Ovary (tissue), 9 donors: ENCODE results near the gene PADI4. TPM values are rescaled to one million over a fixed set of nuclear protein-coding genes. Genes with fewer than 3 reads are reported as not detected.

ENCODE experiments used
- DNase-seq, 5 donors: peaks; one replicate each; pipeline ENCODE4 v3.0.0-alpha.2; 2019 to 2020
- H3K27ac ChIP-seq, 2 donors: fragments of 200-600 bp; one replicate each; pipeline versions ENCODE4 v1.5.1 to v1.8.0; 2019 to 2022
- H3K27me3 ChIP-seq: fragments of 200-600 bp; one replicate; pipeline ENCODE4 v1.8.0; 2022
- H3K36me3 ChIP-seq: fragments of 200-600 bp; sonication (generic); one replicate; pipeline ENCODE4 v1.5.1; 2019
- H3K4me1 ChIP-seq: one replicate; pipeline ENCODE4 v1.8.1; 2013; ENCODE audit warnings: mild to moderate bottlenecking, moderate library complexity; ENCODE audit not compliant: insufficient read depth
- H3K4me3 ChIP-seq: fragments of 200-600 bp; sonication (generic); one replicate; pipeline ENCODE4 v1.5.1; 2017
- H3K9me3 ChIP-seq, 2 donors: fragments of 200-600 bp in 1 of 2; sonication (generic) in 1 of 2; one replicate each; pipeline versions ENCODE4 v1.5.1 to v1.8.1; 2013 to 2019; ENCODE audit warnings: mild to moderate bottlenecking in 1 of 2, moderate library complexity in 1 of 2
- CTCF ChIP-seq, 3 donors: fragments of 450-650 bp in 2 of 3; fragments of 200-600 bp in 1 of 3; IDR thresholded peaks; one replicate each; pipeline versions ENCODE4 v1.5.1 to v1.8.0; 2016 to 2022; ENCODE audit warnings: antibody characterized with exemption in 3 of 3, mild to moderate bottlenecking in 1 of 3
- EP300 ChIP-seq: sonication (generic); formaldehyde crosslinking; IDR thresholded peaks from one replicate; pipeline ENCODE4 v1.6.1; 2017; ENCODE audit warnings: antibody characterized with exemption
- POLR2A ChIP-seq: fragments of 450-650 bp; IDR thresholded peaks from one replicate; pipeline ENCODE4 v1.6.1; 2017; ENCODE audit warnings: antibody characterized with exemption, mild to moderate bottlenecking, moderate library complexity
- WGBS, 3 donors: extraction: QIAGEN DNeasy Blood & Tissue Kit in 1 of 3; methylation state at CpG; one replicate each; pipeline versions ENCODE4 v1.1.5 to v1.1.7; 2013 to 2017; 5-methylcytosine and 5-hydroxymethylcytosine counted together
- intact Hi-C, 4 donors: fragments of 100-400 bp; cut with DNase I; formaldehyde crosslinking; loops; one replicate each; pipeline versions ENCODE4 v1.11.0 to v1.15.1; 2022 to 2023
- polyA plus RNA-seq, 2 donors: library from polyadenylated mRNA; stranded (reverse); fragments of 200-250 nt in 1 of 2; fragments of 350-450 nt in 1 of 2; fragmentation: Illumina TruSeq in 1 of 2; extraction: RNeasy Lipid Tissue Mini Kit (QIAGEN cat#74804) in 1 of 2; gene quantifications; one replicate each; pipeline ENCODE4 v1.2.3, GENCODE V29; 2013 to 2014
- total RNA-seq, 7 donors: library from RNA; depleted of rRNA in 2 of 7; stranded (reverse); fragments of >200 nt in 2 of 7; fragmentation: NEBNext Ultra II Directional in 3 of 7; extraction: Animal tissue kit (Norgen Biotek cat#: 25700) in 3 of 7; gene quantifications; one replicate each; pipeline versions ENCODE4 v1.1.0 to v1.2.4, GENCODE V29; 2016 to 2023
- donor health status: DM: no; HTN: no; CAD: no; lungs with moderate emphysema.
- donor health status: DM: no; HTN: no; CAD: no.
- donor health status: Bipolar disorder and iron deficiency.
- donor health status: DM: yes; HTN: yes; CAD: no.
- donor health status: DM: no; HTN: no; CAD: no.
- donor health status: DM: yes; HTN: yes; CAD: no.

PADI4 gene
- total and polyA plus RNA-seq, 9 donors, result 0.10 to 1.8 (median 0.25) TPM; not detected in 3

GRCh38 chr1:17392199-17392740, 84.3 kb downstream of the PADI4 start:
- H3K4me3 ChIP-seq, result no peak overlapping the region
- no peak overlapping the region for H3K27ac ChIP-seq
- TF ChIP-seq POLR2A, result no peak
- TF ChIP-seq CTCF (IDR thresholded peaks at IDR 0.05), result no peak
- TF ChIP-seq EP300, result no peak
- DNase-seq, result no peak
- intact Hi-C loops, result no loop called here
- no peaks in the 10 kb centered on the region for H3K4me1 ChIP-seq
- H3K27me3 ChIP-seq, result no peaks in the 10 kb centered on the region
- 65 to 67% (median 65%) methylated on average over 9 to 10 of the region's 10 CpGs for WGBS, 3 donors
- no peaks in the 10 kb centered on the region for H3K36me3 ChIP-seq
- no peaks in the 10 kb centered on the region for H3K9me3 ChIP-seq

GRCh38 chr1:17393230-17393629, 85.2 kb downstream of the PADI4 start:
- H3K9me3 ChIP-seq, result no peaks in the 10 kb centered on the region
- intact Hi-C loops, result no loop called here
- WGBS, 3 donors, result 67 to 69% (median 67%) methylated on average over 8 of the region's 8 CpGs

GRCh38 chr1:17397910-17398695, 90.1 kb downstream of the PADI4 start:
- WGBS, 3 donors, result 82 to 91% (median 83%) methylated on average over 7 of the region's 7 CpGs
- no peak overlapping the region for H3K27ac ChIP-seq
- no peaks in the 10 kb centered on the region for H3K27me3 ChIP-seq
- H3K4me1 ChIP-seq, result no peaks in the 10 kb centered on the region
- no peaks in the 10 kb centered on the region for H3K9me3 ChIP-seq
- TF ChIP-seq POLR2A, result no peak
- no peak for TF ChIP-seq CTCF (IDR thresholded peaks at IDR 0.05)
- TF ChIP-seq EP300, result no peak
- no peak overlapping the region for H3K4me3 ChIP-seq
- no peaks in the 10 kb centered on the region for H3K36me3 ChIP-seq
- no peak for DNase-seq
- intact Hi-C loops, result no loop called here

More at GRCh38 chr1:17393230-17393629, 85.2 kb downstream of the PADI4 start:
- Histone ChIP-seq H3K27ac (no peak overlapping the region), H3K36me3 (no peaks in the 10 kb centered on the region), H3K4me1 (no peaks in the 10 kb centered on the region), H3K27me3 (no peaks in the 10 kb centered on the region), H3K4me3 (no peak overlapping the region)
- no peak for DNase-seq
- no peak for TF ChIP-seq POLR2A
- no peak for TF ChIP-seq CTCF (IDR thresholded peaks at IDR 0.05)
- no peak for TF ChIP-seq EP300

- Histone ChIP-seq H3K4me3 (no peak overlapping the region), H3K4me1 (no peaks in the 10 kb centered on the region), H3K27ac (no peak overlapping the region), H3K27me3 (no peaks in the 10 kb centered on the region), H3K9me3 (no peaks in the 10 kb centered on the region), H3K36me3 (no peaks in the 10 kb centered on the region)
- no peak for DNase-seq
- no peak for TF ChIP-seq POLR2A
- no peak for TF ChIP-seq EP300
- no peak for TF ChIP-seq CTCF (IDR thresholded peaks at IDR 0.05)
- intact Hi-C loops, result loop anchor here in 2 of 4 donors (10.0 kb wide), 1 partner anchor 276 kb away; no protein-coding TSS in a partner anchor
- WGBS, 3 donors, result 77 to 79% (median 78%) methylated on average over 11 of the region's 11 CpGs
Measured at GRCh38 chr1:17400725-17401341, 92.8 kb downstream of the PADI4 start.
